Adrenal gland (tissue), 12 donors: ENCODE results near the gene NT5M. TPM values are rescaled to one million over a fixed set of nuclear protein-coding genes. Genes with fewer than 3 reads are reported as not detected.

Experiments
- DNase-seq, 7 donors: peaks; one replicate each; pipeline ENCODE4 v3.0.0-alpha.2; 2019 to 2020
- H3K27ac ChIP-seq, 5 donors: fragments of 200-600 bp; sonication (generic) in 4 of 5; 1 replicate in 3 of 5; 2 replicates in 2 of 5; pipeline versions ENCODE4 v1.5.1 to v1.8.0; 2016 to 2020; ENCODE audit warnings: mild to moderate bottlenecking in 1 of 5
- H3K27me3 ChIP-seq: fragments of 200-600 bp; 2 replicates; pipeline ENCODE4 v1.8.0; 2021
- H3K36me3 ChIP-seq, 2 donors: fragments of 200-600 bp; replicated peaks in 1 of 2; 1 replicate in 1 of 2; 2 replicates in 1 of 2; pipeline versions ENCODE4 v1.5.1 to v1.8.0; 2018 to 2022
- H3K4me1 ChIP-seq, 2 donors: fragments of 200-600 bp; replicated peaks in 1 of 2; 1 replicate in 1 of 2; 2 replicates in 1 of 2; pipeline versions ENCODE4 v1.5.1 to v1.8.0; 2018 to 2021
- H3K4me3 ChIP-seq, 4 donors: fragments of 200-600 bp; sonication (generic) in 3 of 4; one replicate each; pipeline ENCODE4 v1.5.1; 2016 to 2018
- H3K9me3 ChIP-seq, 3 donors: fragments of 200-600 bp; sonication (generic) in 1 of 3; replicated peaks in 1 of 3; 1 replicate in 2 of 3; 2 replicates in 1 of 3; pipeline versions ENCODE4 v1.5.1 to v1.8.0; 2016 to 2021
- POLR2A ChIP-seq, 2 donors: fragments of 450-650 bp; IDR thresholded peaks; one replicate each; pipeline ENCODE4 v1.6.1; 2017; ENCODE audit warnings: antibody characterized with exemption in 2 of 2, mild to moderate bottlenecking in 2 of 2, moderate library complexity in 1 of 2
- WGBS, 4 donors: extraction: QIAGEN DNeasy Blood & Tissue Kit in 2 of 4; methylation state at CpG; one replicate each; pipeline versions ENCODE4 v1.1.5 to v1.1.7; 2013 to 2017; 5-methylcytosine and 5-hydroxymethylcytosine counted together
- intact Hi-C, 2 donors: fragments of 100-400 bp; cut with DNase I; formaldehyde crosslinking; loops; one replicate each; pipeline versions ENCODE4 v1.14.1 to v1.15.0; 2022 to 2023
- polyA plus RNA-seq, 3 donors: library from polyadenylated mRNA; stranded (reverse); fragments of 200-250 nt in 2 of 3; fragments of 350-450 nt in 1 of 3; fragmentation: Illumina TruSeq in 1 of 3; extraction: RNeasy Lipid Tissue Mini Kit (QIAGEN cat#74804) in 1 of 3; gene quantifications; one replicate each; pipeline ENCODE4 v1.2.3, GENCODE V29; 2013 to 2014
- total RNA-seq, 9 donors: library from RNA; depleted of rRNA in 4 of 9; stranded (reverse); fragments of >200 nt in 4 of 9; fragments of 120-200 nt in 1 of 9; fragmentation: NEBNext Ultra II Directional in 1 of 9; extraction: Animal tissue kit (Norgen Biotek cat#: 25700) in 1 of 9; gene quantifications; one replicate each; pipeline versions ENCODE4 v1.1.0 to v1.2.4, GENCODE V29; 2013 to 2023
- TF ChIP-seq, protein P1 (sequence below), 6 experiments: fragments of 450-650 bp in 4 of 6; fragments of 200-600 bp in 2 of 6; sonication (generic) in 1 of 6; IDR thresholded peaks; 1 replicate in 5 of 6; 2 replicates in 1 of 6; pipeline versions ENCODE4 v1.5.1 to v1.8.0; 2016 to 2021; ENCODE audit warnings: antibody characterized with exemption in 6 of 6, mild to moderate bottlenecking in 2 of 6, moderate library complexity in 1 of 6
- donor health status: healthy with polysubstance abuse.
- donor health status: Bipolar disorder and iron deficiency.
- donor health status: DM: yes; HTN: yes; CAD: no.
- donor health status: DM: no; HTN: no; CAD: no.
- donor health status: DM: no; HTN: no; CAD: no.
- donor health status: DM: yes; HTN: yes; CAD: no.

The NT5M gene
- total and polyA plus RNA-seq, 12 donors: 0.40 to 4.8 (median 1.7) TPM

- TF ChIP-seq, protein P1, sequence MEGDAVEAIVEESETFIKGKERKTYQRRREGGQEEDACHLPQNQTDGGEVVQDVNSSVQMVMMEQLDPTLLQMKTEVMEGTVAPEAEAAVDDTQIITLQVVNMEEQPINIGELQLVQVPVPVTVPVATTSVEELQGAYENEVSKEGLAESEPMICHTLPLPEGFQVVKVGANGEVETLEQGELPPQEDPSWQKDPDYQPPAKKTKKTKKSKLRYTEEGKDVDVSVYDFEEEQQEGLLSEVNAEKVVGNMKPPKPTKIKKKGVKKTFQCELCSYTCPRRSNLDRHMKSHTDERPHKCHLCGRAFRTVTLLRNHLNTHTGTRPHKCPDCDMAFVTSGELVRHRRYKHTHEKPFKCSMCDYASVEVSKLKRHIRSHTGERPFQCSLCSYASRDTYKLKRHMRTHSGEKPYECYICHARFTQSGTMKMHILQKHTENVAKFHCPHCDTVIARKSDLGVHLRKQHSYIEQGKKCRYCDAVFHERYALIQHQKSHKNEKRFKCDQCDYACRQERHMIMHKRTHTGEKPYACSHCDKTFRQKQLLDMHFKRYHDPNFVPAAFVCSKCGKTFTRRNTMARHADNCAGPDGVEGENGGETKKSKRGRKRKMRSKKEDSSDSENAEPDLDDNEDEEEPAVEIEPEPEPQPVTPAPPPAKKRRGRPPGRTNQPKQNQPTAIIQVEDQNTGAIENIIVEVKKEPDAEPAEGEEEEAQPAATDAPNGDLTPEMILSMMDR (IDR thresholded peaks at IDR 0.05): no peak
- TF ChIP-seq POLR2A (IDR thresholded peaks at IDR 0.05): no peak
- H3K27me3 ChIP-seq: no peaks in the 10 kb centered on the region
- peak overlapping the region in 2 of 5 donors; percentile 26 to 50 for H3K27ac ChIP-seq
- peak in 2 of 7 donors; percentile 15 to 66 for DNase-seq
- peaks cover 0 to 8% of the 10 kb centered on the region in 2 donors for H3K4me1 ChIP-seq
- no peaks in the 10 kb centered on the region for H3K36me3 ChIP-seq
- no peaks in the 10 kb centered on the region for H3K9me3 ChIP-seq
- 50 to 65% (median 57%) methylated on average over 11 of the region's 11 CpGs for WGBS, 4 donors
- intact Hi-C loops: no loop called here
- no peak overlapping the region for H3K4me3 ChIP-seq
Measured at GRCh38 chr17:17364338-17364667, 61.1 kb downstream of the NT5M start.

GRCh38 chr17:17365476-17366110, 62.4 kb downstream of the NT5M start:
- H3K9me3 ChIP-seq: no peaks in the 10 kb centered on the region
- H3K4me1 ChIP-seq: peaks cover 0 to 8% of the 10 kb centered on the region in 2 donors
- H3K27me3 ChIP-seq: no peaks in the 10 kb centered on the region
- no peak overlapping the region for H3K27ac ChIP-seq
- TF ChIP-seq, protein P1 (IDR thresholded peaks at IDR 0.05): no peak
- TF ChIP-seq POLR2A (IDR thresholded peaks at IDR 0.05): no peak
- intact Hi-C loops: no loop called here
- WGBS, 4 donors: 84 to 98% (median 88%) methylated on average over 6 to 12 of the region's 12 CpGs
- H3K4me3 ChIP-seq: no peak overlapping the region
- DNase-seq: no peak
- no peaks in the 10 kb centered on the region for H3K36me3 ChIP-seq

- no peaks in the 10 kb centered on the region for H3K36me3 ChIP-seq
- TF ChIP-seq POLR2A (IDR thresholded peaks at IDR 0.05): no peak
- TF ChIP-seq, protein P1 (IDR thresholded peaks at IDR 0.05): no peak
- WGBS, 4 donors: 69 to 94% (median 89%) methylated on average over 1 of the region's 1 CpG
- H3K4me3 ChIP-seq: no peak overlapping the region
- H3K9me3 ChIP-seq: no peaks in the 10 kb centered on the region
- DNase-seq: no peak
- H3K4me1 ChIP-seq: peaks cover 0 to 8% of the 10 kb centered on the region in 2 donors
- H3K27ac ChIP-seq: no peak overlapping the region
- intact Hi-C loops: no loop called here
- no peaks in the 10 kb centered on the region for H3K27me3 ChIP-seq
Measured at GRCh38 chr17:17366235-17366634, 63.1 kb downstream of the NT5M start.

DNA sequence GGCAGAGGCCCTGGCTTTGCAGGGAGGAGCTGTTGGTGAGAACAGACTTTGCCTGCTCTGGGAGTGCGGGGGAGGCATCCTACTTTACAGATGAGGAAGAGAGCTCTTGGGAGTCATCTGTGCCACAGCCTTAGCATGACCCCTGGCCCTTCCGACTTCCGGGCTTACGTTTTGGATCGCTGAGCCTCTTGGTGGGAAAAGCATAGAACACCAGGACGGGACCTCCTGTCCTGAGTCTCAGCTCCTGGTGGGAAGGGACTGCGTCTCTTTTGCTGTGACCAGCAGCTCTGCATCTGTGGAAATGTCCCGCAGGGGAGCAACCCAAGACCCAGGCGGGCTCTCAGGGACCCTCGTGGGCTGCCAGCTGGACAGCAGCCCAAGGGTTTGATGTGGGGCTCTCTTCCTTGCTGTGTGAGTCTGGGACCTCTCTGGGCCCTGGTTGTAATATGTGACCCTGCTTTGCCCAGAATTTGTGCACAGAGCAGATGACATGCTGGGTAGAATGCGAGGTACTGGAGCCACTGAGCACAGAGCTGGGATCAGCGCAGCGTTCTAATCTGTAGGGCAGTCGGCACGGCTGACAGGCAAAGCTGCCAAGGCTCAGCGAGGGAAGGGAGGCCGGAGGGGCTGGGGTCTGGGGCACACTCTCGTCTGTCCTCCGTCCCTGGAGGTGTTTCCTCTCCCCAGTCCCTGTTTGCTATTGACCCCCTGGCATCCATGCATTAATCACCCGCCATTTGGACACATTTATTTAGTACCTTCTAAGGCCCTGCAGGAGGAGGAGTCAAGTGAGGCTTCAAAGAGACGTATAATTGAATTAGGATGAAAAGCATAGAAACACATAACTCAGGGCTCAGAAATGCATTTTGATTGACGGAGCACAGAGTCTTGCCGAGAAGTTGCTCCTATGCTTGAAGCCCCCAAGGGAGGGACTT, 64.0 kb downstream of the NT5M start:
- 62 to 75% (median 68%) methylated on average over 12 to 23 of the region's 23 CpGs for WGBS, 4 donors
- Histone ChIP-seq H3K27ac (peak overlapping the region in 1 of 5 donors; percentile 52), H3K4me3 (no peak overlapping the region), H3K4me1 (peaks cover 0 to 8% of the 10 kb centered on the region in 2 donors), H3K9me3 (no peaks in the 10 kb centered on the region), H3K27me3 (no peaks in the 10 kb centered on the region), H3K36me3 (no peaks in the 10 kb centered on the region)
- no peak for DNase-seq
- intact Hi-C loops: no loop called here
- TF ChIP-seq, protein P1 (IDR thresholded peaks at IDR 0.05): no peak
- TF ChIP-seq POLR2A (IDR thresholded peaks at IDR 0.05): no peak
